SK-N-MC (cell line): ENCODE results near the gene BEGAIN.

Source experiments
- DNase-seq: peaks from one replicate; pipeline ENCODE4 v3.0.0-alpha.2; 2011; ENCODE audit warnings: low read depth, low spot score
- H3K27ac ChIP-seq: fragments of 200-600 bp; sonication (generic); 2 replicates; pipeline ENCODE4 v1.5.1; 2016; ENCODE audit warnings: mixed run types
- H3K36me3 ChIP-seq: fragments of 200-600 bp; sonication (generic); 2 replicates; pipeline ENCODE4 v1.6.1; 2017; ENCODE audit warnings: antibody characterized with exemption, low read length, mixed read lengths; ENCODE audit not compliant: insufficient read depth
- H3K4me3 ChIP-seq: fragments of 200-600 bp; sonication (generic); 2 replicates; pipeline ENCODE4 v1.5.1; 2016
- H3K9ac ChIP-seq: fragments of 200-600 bp; sonication (generic); 2 replicates; pipeline ENCODE4 v1.8.0; 2017; ENCODE audit warnings: mixed run types, mixed read lengths; ENCODE audit not compliant: insufficient read length
- H3K9me3 ChIP-seq: fragments of 200-600 bp; sonication (generic); 2 replicates; pipeline ENCODE4 v1.6.1; 2017; ENCODE audit warnings: low read depth, mild to moderate bottlenecking, antibody characterized with exemption, low read length, moderate library complexity, mixed read lengths
- EZH2 ChIP-seq: fragments of 200-600 bp; sonication (generic); IDR thresholded peaks from one replicate; pipeline ENCODE4 v1.6.1; 2017; ENCODE audit warnings: antibody characterized with exemption
- FOXP2 ChIP-seq: optimal IDR thresholded peaks from 2 replicates; pipeline ENCODE3; 2011; ENCODE audit warnings: mild to moderate bottlenecking, moderate library complexity; ENCODE audit not compliant: insufficient read depth; ENCODE audit errors: extremely low read length, control extremely low read depth
- POLR2AphosphoS5 ChIP-seq: IDR thresholded peaks from 2 replicates; pipeline ENCODE4 v1.6.1; 2012; ENCODE audit warnings: mild to moderate bottlenecking, low read depth, low read length, borderline replicate concordance

The BEGAIN gene

DNA sequence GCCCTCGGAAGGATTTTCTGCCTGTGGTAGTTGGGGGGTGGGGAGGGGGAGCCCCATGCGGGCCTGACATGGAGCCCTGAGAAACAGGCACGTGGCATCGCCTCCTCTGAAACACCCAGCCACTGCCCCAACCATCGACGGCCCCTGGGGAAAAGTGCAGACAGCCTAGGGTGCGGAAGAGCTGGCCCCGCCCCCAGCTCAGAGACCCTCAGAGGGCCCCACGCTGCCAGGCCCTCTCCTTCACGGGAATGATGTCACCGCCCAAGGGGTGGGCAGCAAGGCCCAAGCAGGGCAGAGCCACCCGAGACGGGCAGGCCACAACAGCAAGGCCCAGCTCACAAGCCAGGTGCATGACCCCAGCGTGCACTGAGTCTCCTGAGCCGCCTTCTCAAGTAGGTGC is 26.2 kb downstream of the BEGAIN start:
- Histone ChIP-seq H3K9ac (no peak overlapping the region), H3K4me3 (no peak overlapping the region), H3K9me3 (no peaks in the 10 kb centered on the region), H3K27ac (no peak overlapping the region), H3K36me3 (no peaks in the 10 kb centered on the region)
- TF ChIP-seq POLR2AphosphoS5 (no peak), FOXP2 (no peak), EZH2 (no peak)
- no peak for DNase-seq

DNA sequence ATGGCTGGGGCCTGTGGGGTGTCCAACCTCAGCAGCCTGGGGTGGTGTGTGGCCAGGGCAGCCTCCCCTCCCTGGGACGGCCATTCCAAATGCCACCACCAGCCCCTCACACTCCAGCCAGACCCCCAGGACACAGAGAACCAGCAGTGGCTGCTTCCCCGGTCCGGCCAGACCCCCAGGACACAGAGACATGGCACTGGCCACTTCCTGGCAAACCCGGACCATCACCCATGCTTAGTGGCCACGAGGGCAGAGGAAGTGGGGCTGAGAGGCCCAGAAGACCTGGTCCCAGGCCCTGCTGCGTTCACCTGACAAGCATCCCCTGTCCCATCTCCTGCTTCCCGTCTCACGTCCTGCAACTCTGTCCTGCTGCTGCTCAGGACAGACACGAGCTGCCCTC is 26.7 kb downstream of the BEGAIN start:
- H3K36me3 ChIP-seq, result no peaks in the 10 kb centered on the region
- TF ChIP-seq EZH2 (no peak), FOXP2 (no peak), POLR2AphosphoS5 (no peak)
- H3K27ac ChIP-seq, result no peak overlapping the region

DNA sequence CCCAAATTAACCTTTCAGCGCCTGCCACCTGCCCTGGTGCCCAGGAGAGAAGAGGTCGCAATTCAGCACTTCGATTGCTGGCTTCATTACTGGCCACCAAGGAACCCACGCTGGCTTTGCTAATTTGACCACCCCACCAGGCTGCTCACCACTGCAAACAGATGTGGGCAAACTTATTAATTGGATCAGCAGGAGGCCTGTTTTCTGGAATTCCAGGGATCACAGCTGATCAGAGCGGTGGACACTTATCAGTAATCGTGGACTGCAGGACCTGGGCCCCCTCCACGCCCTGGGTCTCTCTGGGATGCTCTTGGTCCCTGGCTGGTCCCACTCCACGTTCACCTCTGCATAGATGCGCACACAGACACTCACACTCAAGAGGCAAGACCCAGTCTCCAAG is 27.8 kb downstream of the BEGAIN start:
- TF ChIP-seq POLR2AphosphoS5, result no peak
- TF ChIP-seq EZH2, result no peak
- no peak for TF ChIP-seq FOXP2
- H3K27ac ChIP-seq, result no peak overlapping the region
- no peak overlapping the region for H3K4me3 ChIP-seq
- H3K9me3 ChIP-seq, result no peaks in the 10 kb centered on the region
- DNase-seq, result no peak
- H3K36me3 ChIP-seq, result no peaks in the 10 kb centered on the region
- no peak overlapping the region for H3K9ac ChIP-seq

More for the DNA sequence above, 26.7 kb downstream of the BEGAIN start:
- DNase-seq, result no peak
- Histone ChIP-seq H3K9ac (no peak overlapping the region), H3K9me3 (no peaks in the 10 kb centered on the region), H3K4me3 (no peak overlapping the region)

DNA sequence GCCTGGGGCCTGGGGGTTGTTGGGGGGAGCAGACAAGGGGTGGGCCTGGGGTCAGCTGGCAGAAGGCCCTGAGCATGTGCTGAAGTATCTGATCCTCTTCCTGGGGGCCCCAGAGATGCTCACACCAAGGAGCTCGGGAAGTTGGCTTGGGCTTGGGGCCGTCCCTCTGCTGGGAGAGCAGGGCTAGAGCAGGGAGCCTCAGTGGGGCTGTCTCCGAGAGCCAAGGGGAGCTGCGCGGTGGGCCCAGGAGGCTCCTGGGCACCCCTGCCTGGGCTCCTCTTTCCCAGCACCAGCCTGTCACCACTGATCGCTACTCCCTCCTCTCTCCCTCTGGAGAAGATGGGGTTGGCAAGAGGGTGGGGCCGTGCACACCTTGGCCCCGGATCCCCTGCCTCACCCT is 28.3 kb downstream of the BEGAIN start:
- H3K9ac ChIP-seq, result no peak overlapping the region
- no peak for TF ChIP-seq POLR2AphosphoS5
- TF ChIP-seq EZH2, result no peak
- no peak for TF ChIP-seq FOXP2
- no peaks in the 10 kb centered on the region for H3K36me3 ChIP-seq
- H3K4me3 ChIP-seq, result no peak overlapping the region
- no peak overlapping the region for H3K27ac ChIP-seq
- H3K9me3 ChIP-seq, result no peaks in the 10 kb centered on the region
- no peak for DNase-seq

DNA sequence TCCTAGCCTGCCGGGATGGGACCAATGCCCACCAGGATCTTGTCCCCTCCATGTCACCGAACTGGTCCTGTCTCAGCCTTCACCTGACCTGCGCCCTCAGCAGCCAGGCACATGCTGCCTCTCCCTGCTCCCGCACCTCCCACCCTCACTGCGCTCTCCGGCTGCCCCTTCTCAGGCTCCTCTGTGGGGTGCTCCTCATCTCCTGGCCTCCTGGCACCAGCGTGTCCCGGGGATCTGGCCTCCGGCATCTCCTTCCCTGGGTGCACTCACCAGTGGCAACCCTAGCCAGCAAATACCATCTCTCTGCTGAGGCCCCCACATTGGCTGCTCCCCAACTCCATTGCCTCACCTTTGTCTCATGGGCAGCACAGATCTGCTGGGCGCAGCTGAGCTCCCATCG is 29.0 kb downstream of the BEGAIN start:
- TF ChIP-seq EZH2, result no peak
- TF ChIP-seq FOXP2, result no peak
- TF ChIP-seq POLR2AphosphoS5, result no peak
- no peaks in the 10 kb centered on the region for H3K36me3 ChIP-seq
- H3K4me3 ChIP-seq, result no peak overlapping the region
- no peaks in the 10 kb centered on the region for H3K9me3 ChIP-seq
- no peak overlapping the region for H3K27ac ChIP-seq
- H3K9ac ChIP-seq, result no peak overlapping the region
- no peak for DNase-seq

DNA sequence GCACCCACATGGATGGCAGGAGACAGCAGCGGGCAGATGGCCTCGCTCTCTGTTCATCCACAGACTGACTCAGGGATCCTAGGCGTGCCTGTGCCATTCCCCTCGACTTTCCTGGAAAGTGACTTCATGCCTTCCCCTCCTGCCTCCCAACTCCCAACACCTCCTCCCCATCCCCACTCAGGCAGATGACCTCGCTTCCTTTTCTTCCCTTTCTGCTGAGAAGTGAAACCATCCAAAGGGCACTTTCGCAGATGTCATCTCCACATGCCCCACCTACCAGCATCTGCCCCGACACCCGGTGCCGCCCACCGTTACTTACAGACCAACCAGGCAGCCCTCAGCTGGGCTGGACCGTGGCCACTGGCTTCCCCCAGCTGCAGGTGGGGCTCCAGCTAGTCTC is 29.6 kb downstream of the BEGAIN start:
- no peak overlapping the region for H3K27ac ChIP-seq

DNA sequence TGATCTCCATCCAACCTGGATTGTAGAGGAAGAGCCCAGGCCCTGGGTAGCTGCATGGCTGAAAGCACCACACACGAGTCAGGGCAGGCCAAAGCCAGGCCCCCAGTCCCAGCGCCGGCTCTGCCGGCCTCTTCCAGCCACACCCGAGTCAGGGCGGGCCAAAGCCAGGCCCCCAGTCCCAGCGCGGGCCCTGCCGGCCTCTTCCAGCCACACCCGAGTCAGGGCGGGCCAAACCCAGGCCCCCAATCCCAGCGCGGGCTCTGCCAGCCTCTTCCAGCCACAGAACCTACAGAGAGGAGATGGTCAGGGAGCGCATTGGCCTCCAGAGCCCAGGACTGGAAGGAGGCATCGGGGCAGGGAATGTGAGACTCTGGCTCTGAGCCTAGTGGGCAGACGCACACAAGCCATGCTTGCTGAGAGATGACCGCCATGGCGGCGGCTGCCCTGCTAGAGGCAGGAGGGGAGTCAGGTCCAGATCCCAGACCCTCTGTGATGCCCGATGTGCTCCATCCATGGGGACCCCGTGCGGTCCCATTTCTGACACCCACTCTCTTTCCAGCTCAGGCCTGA is 30.2 kb downstream of the BEGAIN start:
- H3K36me3 ChIP-seq, result no peaks in the 10 kb centered on the region
- no peak overlapping the region for H3K9ac ChIP-seq
- no peak overlapping the region for H3K27ac ChIP-seq
- no peaks in the 10 kb centered on the region for H3K9me3 ChIP-seq
- no peak overlapping the region for H3K4me3 ChIP-seq
- TF ChIP-seq EZH2 (no peak), POLR2AphosphoS5 (no peak), FOXP2 (no peak)
- DNase-seq, result no peak

More for the DNA sequence above, 29.6 kb downstream of the BEGAIN start:
- Histone ChIP-seq H3K36me3 (no peaks in the 10 kb centered on the region), H3K9me3 (no peaks in the 10 kb centered on the region), H3K4me3 (no peak overlapping the region), H3K9ac (no peak overlapping the region)
- no peak for DNase-seq
- TF ChIP-seq POLR2AphosphoS5, result no peak
- TF ChIP-seq EZH2, result no peak
- TF ChIP-seq FOXP2, result no peak

DNA sequence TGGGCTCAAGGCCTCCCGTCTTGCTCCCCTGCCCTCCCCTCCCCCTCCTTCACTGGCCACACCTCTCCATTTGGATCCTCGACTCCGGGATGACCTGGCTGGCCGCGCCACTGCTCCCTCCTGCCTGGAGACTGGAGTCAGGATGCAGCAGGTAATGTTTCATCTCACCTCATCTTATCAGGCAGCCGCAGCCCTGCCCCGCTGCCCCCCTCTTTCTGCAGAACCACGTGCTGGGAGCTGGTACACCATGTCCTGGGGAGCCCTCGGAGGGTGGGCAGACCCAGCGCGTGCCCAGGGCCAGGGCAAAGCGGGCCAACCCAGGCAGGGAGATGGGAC is 31.1 kb downstream of the BEGAIN start:
- Histone ChIP-seq H3K9me3 (no peaks in the 10 kb centered on the region), H3K4me3 (no peak overlapping the region), H3K36me3 (no peaks in the 10 kb centered on the region), H3K27ac (no peak overlapping the region), H3K9ac (no peak overlapping the region)
- no peak for DNase-seq
- TF ChIP-seq POLR2AphosphoS5 (no peak), FOXP2 (no peak), EZH2 (no peak)

DNA sequence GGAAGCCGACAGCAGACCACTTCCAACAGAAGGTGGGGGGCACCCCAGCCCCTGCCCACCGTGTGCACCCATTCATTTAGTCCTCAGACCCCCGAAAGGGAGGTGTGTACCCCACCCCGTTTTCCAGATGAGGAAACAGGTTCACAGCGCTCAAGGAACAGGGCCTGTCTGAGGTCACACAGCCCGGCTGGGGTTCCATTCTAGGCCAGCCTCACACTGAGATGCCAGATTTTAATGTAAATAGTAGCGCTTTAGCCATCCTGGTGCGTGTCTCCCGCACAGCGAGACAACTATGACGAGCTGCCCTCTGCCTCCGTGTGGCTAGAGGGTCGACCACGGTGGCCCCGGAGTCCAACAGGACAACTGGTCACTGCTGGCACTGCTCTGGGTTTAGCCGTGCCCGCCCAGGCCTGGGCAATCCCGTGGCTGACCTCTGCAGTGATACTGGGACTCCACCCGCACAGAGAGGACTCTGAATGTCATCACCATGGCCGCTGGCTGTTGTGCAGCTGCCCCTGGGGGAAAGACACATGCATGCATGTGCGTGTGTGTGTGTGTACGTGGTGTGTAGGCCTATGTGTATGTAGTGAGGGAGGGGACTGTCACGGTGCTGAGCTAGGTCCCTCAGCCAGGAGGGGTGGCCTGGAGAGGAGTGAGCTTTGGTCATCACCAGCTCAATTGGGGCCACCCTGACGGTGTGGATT is 31.6 kb downstream of the BEGAIN start:
- H3K9me3 ChIP-seq, result no peaks in the 10 kb centered on the region
- no peak overlapping the region for H3K9ac ChIP-seq
- no peak for DNase-seq
- H3K27ac ChIP-seq, result no peak overlapping the region
- no peak for TF ChIP-seq FOXP2
- TF ChIP-seq EZH2, result no peak
- TF ChIP-seq POLR2AphosphoS5, result no peak
- H3K4me3 ChIP-seq, result no peak overlapping the region
- no peaks in the 10 kb centered on the region for H3K36me3 ChIP-seq
